Left ventricle myocardium inferior (tissue), 1 donor: Measurements from ENCODE around the gene KRT35. TPM values are rescaled to one million over a fixed set of nuclear protein-coding genes. Genes with fewer than 3 reads are reported as not detected.

Experiments
- DNase-seq: peaks from one replicate; pipeline ENCODE4 v3.0.0-alpha.2; 2020
- H3K27ac ChIP-seq: fragments of 200-600 bp; replicated peaks from 2 replicates; pipeline ENCODE4 v1.8.0; 2021
- H3K27me3 ChIP-seq: fragments of 200-600 bp; 2 replicates; pipeline ENCODE4 v1.8.0; 2021; ENCODE audit warnings: low read depth
- H3K36me3 ChIP-seq: fragments of 200-600 bp; 2 replicates; pipeline ENCODE4 v1.8.0; 2021
- H3K4me1 ChIP-seq: fragments of 200-600 bp; 2 replicates; pipeline ENCODE4 v1.8.0; 2021
- H3K4me3 ChIP-seq: fragments of 200-600 bp; 2 replicates; pipeline ENCODE4 v1.8.0; 2021; ENCODE audit warnings: mild to moderate bottlenecking, moderate library complexity
- H3K9me3 ChIP-seq: fragments of 200-600 bp; replicated peaks from 2 replicates; pipeline ENCODE4 v1.8.0; 2021
- intact Hi-C: fragments of 100-400 bp; cut with micrococcal nuclease; formaldehyde crosslinking; loops from one replicate; pipeline ENCODE4 v1.11.0; 2022
- total RNA-seq: library from RNA; stranded (reverse); fragmentation: NEBNext Ultra II Directional; extraction: Animal tissue kit (Norgen Biotek cat#: 25700); gene quantifications from one replicate; pipeline ENCODE4 v1.2.1, GENCODE V29; 2021
- TF ChIP-seq, protein P1 (sequence below): fragments of 200-600 bp; IDR thresholded peaks from 2 replicates; pipeline ENCODE4 v1.8.0; 2021; ENCODE audit warnings: antibody characterized with exemption, mild to moderate bottlenecking, borderline replicate concordance
- donor health status: DM: no; HTN: yes; CAD: no; lungs with severe emphysema.

The KRT35 gene
- total RNA-seq, 1 donor from 2014 or later: not detected

DNA sequence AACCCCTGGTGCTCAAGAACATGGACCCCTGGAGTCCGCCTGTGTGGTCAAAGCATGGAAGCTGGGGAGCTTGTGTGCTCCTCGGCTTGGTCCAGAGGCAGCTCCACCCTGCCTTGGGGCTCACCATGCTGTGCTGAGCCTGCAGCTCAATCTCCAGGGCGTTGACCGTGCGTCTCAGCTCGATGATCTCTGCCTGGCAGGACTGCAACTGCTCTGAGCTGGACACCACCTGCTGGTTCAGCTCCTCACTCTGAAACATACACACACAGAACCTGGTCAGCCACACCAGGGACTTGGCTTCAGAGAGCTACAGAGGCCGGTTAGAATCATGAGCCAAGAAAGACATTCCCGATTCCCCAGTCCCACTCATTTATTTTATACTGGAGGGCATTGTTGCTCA, 2.7 kb downstream of the KRT35 start:
- Histone ChIP-seq H3K27me3 (peaks cover 36% of the 10 kb centered on the region), H3K4me3 (no peak overlapping the region), H3K27ac (no peak overlapping the region), H3K4me1 (no peaks in the 10 kb centered on the region), H3K9me3 (peaks cover 8% of the 10 kb centered on the region), H3K36me3 (no peaks in the 10 kb centered on the region)
- no peak for DNase-seq
- intact Hi-C loops: no loop called here
- TF ChIP-seq, protein P1, sequence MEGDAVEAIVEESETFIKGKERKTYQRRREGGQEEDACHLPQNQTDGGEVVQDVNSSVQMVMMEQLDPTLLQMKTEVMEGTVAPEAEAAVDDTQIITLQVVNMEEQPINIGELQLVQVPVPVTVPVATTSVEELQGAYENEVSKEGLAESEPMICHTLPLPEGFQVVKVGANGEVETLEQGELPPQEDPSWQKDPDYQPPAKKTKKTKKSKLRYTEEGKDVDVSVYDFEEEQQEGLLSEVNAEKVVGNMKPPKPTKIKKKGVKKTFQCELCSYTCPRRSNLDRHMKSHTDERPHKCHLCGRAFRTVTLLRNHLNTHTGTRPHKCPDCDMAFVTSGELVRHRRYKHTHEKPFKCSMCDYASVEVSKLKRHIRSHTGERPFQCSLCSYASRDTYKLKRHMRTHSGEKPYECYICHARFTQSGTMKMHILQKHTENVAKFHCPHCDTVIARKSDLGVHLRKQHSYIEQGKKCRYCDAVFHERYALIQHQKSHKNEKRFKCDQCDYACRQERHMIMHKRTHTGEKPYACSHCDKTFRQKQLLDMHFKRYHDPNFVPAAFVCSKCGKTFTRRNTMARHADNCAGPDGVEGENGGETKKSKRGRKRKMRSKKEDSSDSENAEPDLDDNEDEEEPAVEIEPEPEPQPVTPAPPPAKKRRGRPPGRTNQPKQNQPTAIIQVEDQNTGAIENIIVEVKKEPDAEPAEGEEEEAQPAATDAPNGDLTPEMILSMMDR: no peak

DNA sequence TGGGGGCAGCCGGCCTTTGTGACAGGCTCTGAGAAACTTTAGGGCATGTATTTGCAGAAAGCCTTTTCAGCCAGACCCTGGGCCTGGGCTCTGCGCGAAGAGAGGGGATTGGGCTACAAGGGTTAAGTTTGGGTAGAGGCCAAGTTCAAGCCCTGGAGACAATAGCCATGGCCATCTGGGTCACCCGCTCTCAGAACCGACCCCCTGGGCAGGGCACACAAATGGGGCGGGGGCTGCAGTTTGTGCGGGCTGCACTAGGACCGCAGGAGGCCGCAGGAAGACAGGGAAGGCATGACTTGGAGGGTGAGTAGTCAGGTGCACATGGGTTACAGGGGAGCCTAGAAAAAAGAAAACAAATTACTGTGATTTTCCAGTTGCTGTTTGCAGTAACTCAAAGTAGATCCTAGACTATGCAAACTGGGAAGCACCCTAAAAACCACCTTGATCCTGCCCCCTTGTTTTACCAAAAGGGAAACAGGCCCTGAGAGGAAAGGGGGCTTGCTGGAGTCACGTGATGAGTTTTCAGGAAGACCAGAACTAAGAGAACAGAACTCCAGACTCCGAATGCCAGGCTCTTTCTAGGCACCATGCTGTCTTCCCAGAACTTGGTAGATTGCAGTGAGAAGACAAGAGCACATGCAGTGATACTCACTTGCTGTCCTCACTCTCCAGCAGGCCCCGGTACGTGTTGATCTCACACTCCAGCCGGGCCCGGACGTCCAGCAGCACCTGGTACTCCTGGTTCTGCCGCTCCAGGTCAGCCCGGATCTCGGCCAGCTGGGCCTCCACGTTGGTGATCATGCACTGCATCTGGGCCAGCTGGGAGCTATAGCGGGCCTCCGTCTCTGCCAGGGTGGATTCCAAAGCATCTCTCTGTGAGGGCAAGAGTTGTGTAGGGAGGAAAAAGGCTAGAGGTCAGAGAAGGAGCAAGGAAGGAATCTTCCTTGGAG, 3.8 kb downstream of the KRT35 start:
- peaks cover 11% of the 10 kb centered on the region for H3K9me3 ChIP-seq
- peaks cover 30% of the 10 kb centered on the region for H3K27me3 ChIP-seq
- no peak for DNase-seq
- no peak overlapping the region for H3K27ac ChIP-seq
- intact Hi-C loops: no loop called here
- TF ChIP-seq, protein P1: no peak
- no peaks in the 10 kb centered on the region for H3K4me1 ChIP-seq
- H3K36me3 ChIP-seq: no peaks in the 10 kb centered on the region
- no peak overlapping the region for H3K4me3 ChIP-seq

DNA sequence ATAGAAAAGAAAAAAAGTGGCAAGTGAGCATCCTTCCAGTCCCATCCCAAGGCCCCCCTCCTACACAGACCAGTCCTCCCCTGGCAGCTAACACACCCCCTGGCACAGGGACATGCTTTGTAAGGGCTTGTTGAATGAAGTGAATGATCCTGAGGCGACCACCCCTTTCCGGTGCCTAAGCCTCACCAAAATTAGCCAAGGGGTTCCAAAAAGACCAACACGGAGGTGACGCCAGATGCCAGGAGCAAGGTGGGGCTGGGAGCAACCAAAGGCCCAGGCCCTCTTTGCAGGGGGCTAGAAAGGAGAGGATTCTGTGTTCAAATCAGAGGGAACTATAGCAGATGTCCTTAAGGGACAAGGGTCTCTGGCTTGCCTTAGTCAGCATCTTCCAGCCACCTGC, 5.5 kb downstream of the KRT35 start:
- intact Hi-C loops: no loop called here
- TF ChIP-seq, protein P1: no peak
- DNase-seq: no peak
- no peaks in the 10 kb centered on the region for H3K36me3 ChIP-seq
- H3K4me3 ChIP-seq: no peak overlapping the region
- H3K27ac ChIP-seq: peak overlapping the region; percentile 11
- H3K4me1 ChIP-seq: no peaks in the 10 kb centered on the region
- H3K27me3 ChIP-seq: peaks cover 16% of the 10 kb centered on the region
- peaks cover 26% of the 10 kb centered on the region for H3K9me3 ChIP-seq

DNA sequence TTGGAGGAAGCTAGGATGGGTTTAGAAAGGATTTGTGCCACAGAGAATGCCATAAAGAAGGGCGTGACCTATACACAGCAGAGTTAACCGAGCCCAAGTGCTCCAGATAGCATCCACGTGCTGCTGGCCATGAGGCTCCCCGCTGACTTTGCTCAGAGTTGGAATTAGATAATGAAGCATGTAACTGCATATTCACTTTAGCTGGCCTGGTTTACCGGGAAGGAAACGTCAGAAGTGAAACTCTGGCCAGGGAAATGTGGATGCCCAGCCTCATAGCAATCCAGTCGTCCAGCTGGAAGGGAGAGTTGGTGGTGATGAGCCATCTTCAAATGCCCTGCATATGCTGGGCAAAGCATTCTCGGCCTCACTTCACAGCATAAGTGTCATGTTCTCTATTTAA, 6.1 kb downstream of the KRT35 start:
- DNase-seq: no peak
- H3K9me3 ChIP-seq: peaks cover 26% of the 10 kb centered on the region
- H3K4me1 ChIP-seq: no peaks in the 10 kb centered on the region
- TF ChIP-seq, protein P1: no peak
- H3K27me3 ChIP-seq: peaks cover 11% of the 10 kb centered on the region
- intact Hi-C loops: no loop called here
- no peaks in the 10 kb centered on the region for H3K36me3 ChIP-seq
- H3K4me3 ChIP-seq: no peak overlapping the region
- peak overlapping the region; percentile 11 for H3K27ac ChIP-seq

DNA sequence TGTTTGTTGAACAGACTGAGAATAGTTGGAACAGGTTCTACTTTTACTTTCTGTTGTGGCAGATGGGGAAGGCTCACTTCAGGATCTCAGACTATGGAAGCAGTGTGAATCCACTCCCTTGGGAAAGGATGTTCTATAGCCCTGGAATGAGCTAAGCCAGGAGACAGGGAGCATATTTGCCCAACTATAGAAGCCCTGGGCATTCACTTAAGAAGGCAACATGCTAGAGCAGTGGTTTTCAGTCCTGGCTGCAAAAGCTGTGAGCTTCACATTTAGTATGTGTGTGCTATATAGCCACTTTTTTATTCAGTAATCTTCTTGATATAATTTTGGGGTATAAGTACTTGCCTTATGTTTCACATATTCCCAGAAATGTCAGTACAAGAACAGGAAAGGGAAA, 12.6 kb downstream of the KRT35 start:
- Histone ChIP-seq H3K4me3 (no peak overlapping the region), H3K4me1 (peaks cover 15% of the 10 kb centered on the region), H3K27me3 (peaks cover 46% of the 10 kb centered on the region), H3K27ac (no peak overlapping the region), H3K9me3 (peaks cover 35% of the 10 kb centered on the region), H3K36me3 (no peaks in the 10 kb centered on the region)
- no peak for DNase-seq
- intact Hi-C loops: no loop called here
- TF ChIP-seq, protein P1: no peak
